Measurements from ENCODE around the gene PIWIL4.
"Not testable (repeated sequence)": the region's sequence is repeated elsewhere in the genome, so short reads cannot be mapped to it uniquely, and the experiment has no call there.

Gene PIWIL4

DNA sequence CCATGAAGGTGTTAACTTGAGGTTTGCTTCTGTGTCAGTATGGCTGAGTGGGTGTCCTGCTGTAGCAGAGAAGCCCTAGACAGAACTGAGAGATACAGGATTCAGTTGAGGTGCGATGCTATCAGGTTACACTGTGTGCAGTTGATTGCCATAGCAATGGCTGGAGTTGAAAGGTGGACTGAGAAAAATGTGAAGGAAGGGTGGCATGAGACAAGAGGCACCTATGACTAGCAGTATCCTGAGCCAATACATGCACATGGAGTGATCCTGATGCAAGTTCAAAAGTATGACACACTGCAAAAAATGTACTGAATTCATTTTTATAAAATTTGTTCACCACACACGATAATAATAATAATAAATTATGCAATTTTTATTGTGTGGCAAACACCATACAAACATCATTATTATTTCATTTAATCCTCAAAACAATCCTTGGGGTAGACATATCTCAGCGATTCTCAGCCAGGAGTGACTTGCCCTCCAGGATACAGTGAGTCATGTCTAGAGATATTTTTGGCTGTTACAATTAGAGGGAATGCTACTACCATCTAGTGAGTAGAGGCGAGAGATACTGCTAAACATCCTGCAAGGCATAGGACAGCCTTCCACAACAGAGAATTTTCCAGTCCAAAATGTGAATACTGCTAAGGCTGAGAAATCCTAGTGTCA lies 3.9 kb upstream of the PIWIL4 start:
- no peak for ATAC-seq
- H3K4me3 Mint-ChIP-seq, result no peak overlapping the region
- no peaks in the 10 kb centered on the region for H3K9me3 Mint-ChIP-seq
- H3K4me1 Mint-ChIP-seq, result no peaks in the 10 kb centered on the region
- H3K27ac Mint-ChIP-seq, result no peak overlapping the region
- H3K27me3 Mint-ChIP-seq, result no peaks in the 10 kb centered on the region
- no peaks in the 10 kb centered on the region for H3K36me3 Mint-ChIP-seq

DNA sequence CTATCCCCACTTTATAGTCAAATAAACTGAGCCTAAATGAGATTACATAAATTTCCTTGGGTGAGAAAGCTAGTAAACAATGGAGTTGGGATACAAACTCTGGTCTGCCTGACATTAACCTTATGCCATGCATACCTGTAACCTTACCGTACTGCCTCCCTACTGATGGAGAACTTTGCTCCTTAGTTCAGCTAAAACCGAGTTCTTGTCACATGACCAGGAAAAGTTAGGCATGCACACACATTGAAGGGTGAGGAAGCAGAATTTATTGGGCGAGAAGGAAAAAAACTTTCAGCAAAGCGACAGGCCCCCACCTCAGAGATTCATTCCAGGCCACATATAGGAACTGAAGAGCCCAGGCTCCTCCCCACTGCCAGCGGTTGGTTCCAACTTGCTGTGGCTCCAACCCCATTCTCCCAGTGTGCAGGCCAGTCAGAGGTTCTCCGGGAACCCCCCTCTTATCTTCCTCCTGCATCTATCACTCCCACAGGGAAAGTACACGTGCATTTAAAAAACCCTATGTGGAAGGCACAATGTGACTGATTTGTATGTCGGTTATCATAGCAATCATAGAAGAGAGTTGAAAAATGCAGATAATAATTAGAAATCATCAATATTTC lies 3.2 kb upstream of the PIWIL4 start:
- no peaks in the 10 kb centered on the region for H3K36me3 Mint-ChIP-seq
- no peaks in the 10 kb centered on the region for H3K9me3 Mint-ChIP-seq

DNA sequence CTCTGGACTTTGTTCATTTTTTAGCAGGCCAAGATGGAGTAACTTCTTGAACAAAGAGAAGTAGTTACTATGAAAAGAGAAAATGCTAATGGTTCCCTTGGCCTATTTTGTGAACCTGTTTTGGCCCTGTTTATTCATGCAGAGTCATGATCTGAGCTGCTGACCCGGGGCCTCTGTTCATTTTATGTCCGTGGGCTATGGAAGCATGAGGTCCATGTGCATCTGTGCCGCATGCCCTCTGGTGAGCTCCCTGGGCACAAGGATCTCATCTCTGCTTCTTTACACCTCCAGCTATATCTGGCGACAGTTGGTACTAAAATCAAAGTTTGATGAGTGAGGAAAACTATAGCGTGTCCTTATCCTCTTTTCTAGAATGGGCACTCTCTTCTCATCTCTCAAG lies 1.0 kb downstream of the PIWIL4 start:
- no peaks in the 10 kb centered on the region for H3K4me1 Mint-ChIP-seq
- H3K27me3 Mint-ChIP-seq, result no peaks in the 10 kb centered on the region
- no peak overlapping the region for H3K27ac Mint-ChIP-seq
- no peak for ATAC-seq
- H3K36me3 Mint-ChIP-seq, result no peaks in the 10 kb centered on the region
- H3K9me3 Mint-ChIP-seq, result peaks cover 3% of the 10 kb centered on the region
- no peak overlapping the region for H3K4me3 Mint-ChIP-seq

More for the DNA sequence above, 3.2 kb upstream of the PIWIL4 start:
- H3K4me3 Mint-ChIP-seq, result no peak overlapping the region
- no peaks in the 10 kb centered on the region for H3K4me1 Mint-ChIP-seq
- ATAC-seq, result no peak
- H3K27me3 Mint-ChIP-seq, result no peaks in the 10 kb centered on the region
- no peak overlapping the region for H3K27ac Mint-ChIP-seq

DNA sequence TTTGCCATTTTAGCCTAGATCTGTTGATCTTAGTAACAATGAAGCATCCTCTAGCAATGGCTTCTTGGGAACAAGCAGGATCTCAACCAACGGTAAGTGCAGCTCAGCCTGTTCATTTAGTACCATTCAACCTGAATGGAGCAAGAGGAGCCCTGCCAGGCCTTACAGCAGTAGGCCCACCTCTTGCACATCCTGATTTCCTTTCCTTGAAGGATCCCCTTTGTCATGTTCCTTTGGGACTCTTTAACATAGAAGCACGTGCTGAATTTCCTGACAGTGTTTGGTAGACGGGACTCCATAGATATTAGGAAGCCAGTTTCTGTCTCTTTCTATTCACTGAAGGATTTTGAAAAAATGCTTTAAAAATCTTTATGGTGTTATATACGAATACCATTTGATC lies 1.5 kb downstream of the PIWIL4 start:
- no peaks in the 10 kb centered on the region for H3K27me3 Mint-ChIP-seq
- ATAC-seq, result no peak
- no peak overlapping the region for H3K27ac Mint-ChIP-seq
- no peaks in the 10 kb centered on the region for H3K4me1 Mint-ChIP-seq
- H3K4me3 Mint-ChIP-seq, result no peak overlapping the region
- peaks cover 3% of the 10 kb centered on the region for H3K9me3 Mint-ChIP-seq
- H3K36me3 Mint-ChIP-seq, result no peaks in the 10 kb centered on the region

DNA sequence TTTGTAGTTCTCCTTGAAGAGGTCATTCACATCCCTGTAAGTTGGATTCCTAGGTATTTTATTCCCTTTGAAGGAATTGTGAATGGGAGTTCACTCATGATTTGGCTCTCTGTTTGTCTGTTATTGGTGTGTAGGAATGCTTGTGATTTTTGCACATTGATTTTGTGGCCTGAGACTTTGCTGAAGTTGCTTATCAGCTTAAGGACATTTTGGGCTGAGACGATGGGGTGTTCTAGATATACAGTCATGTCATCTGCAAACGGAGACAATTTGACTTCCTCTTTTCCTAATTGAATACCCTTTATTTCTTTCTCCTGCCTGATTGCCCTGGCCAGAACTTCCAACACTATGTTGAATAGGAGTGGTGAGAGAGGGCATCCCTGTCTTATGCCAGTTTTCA lies 5.8 kb downstream of the PIWIL4 start:
- not testable (repeated sequence) for H3K4me3 Mint-ChIP-seq, H3K4me1 Mint-ChIP-seq, H3K27me3 Mint-ChIP-seq, H3K27ac Mint-ChIP-seq, H3K36me3 Mint-ChIP-seq, H3K9me3 Mint-ChIP-seq, ATAC-seq

DNA sequence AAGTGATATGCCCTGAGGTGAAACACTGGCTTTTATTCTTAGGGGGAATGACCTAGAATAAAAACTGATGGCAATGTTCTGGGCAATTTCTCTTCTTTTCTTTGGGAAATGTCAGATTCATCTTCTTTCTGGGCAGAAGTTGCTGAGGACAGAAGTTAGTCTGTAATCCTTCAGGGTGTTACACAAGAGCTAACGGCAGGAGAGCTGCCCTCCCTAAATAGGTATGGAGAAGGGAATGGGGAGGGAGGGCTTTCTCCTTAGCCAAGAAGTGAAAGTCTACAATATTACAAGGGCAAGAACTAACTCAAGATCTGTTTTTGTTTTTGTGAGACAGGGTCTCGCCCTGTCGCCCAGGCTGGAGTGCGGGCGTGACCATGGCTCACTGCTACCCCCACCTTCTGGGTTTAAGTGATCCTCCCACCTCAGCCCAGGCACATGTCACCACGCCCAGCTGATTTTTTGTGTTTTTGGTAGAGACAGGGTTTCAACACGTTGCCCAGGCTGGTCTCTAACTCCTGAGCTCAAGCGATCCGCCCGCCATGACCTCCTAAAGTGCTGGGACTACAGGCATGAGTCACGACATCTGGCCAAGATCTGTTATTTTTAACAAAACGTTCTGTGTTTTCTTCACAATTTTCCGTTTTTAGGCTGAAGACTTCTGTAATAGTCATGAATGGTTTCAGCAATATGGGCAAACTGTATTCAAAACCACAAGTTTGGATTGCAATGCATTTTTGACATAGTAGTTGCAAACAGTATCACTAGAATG lies 7.2 kb downstream of the PIWIL4 start:
- Mint-ChIP-seq H3K9me3 (peaks cover 3% of the 10 kb centered on the region), H3K27ac (no peak overlapping the region), H3K27me3 (no peaks in the 10 kb centered on the region), H3K4me1 (no peaks in the 10 kb centered on the region), H3K4me3 (no peak overlapping the region), H3K36me3 (no peaks in the 10 kb centered on the region)
- ATAC-seq, result no peak

DNA sequence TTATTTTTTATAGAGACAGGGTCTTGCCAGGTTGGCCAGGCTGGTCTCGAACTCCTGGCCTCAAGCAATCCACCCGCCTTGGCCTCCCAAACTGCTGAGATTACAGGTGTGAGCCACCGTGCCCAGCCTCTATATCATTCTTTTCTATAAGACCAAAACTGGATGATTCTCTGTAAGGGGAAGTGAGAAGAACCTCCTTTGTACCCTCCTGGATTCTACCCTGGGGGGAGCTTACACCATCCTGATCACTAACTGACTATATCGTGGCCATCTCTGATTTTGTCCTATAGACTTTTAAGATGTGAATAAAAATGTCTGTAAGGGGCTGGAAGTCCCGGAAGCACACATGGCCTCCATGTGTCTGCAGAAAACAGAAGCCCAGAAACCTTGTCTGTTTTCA lies 9.1 kb downstream of the PIWIL4 start:
- Mint-ChIP-seq H3K27me3 (no peaks in the 10 kb centered on the region), H3K4me1 (peaks cover 5% of the 10 kb centered on the region), H3K36me3 (no peaks in the 10 kb centered on the region), H3K27ac (no peak overlapping the region), H3K4me3 (no peak overlapping the region), H3K9me3 (peaks cover 3% of the 10 kb centered on the region)
- no peak for ATAC-seq

DNA sequence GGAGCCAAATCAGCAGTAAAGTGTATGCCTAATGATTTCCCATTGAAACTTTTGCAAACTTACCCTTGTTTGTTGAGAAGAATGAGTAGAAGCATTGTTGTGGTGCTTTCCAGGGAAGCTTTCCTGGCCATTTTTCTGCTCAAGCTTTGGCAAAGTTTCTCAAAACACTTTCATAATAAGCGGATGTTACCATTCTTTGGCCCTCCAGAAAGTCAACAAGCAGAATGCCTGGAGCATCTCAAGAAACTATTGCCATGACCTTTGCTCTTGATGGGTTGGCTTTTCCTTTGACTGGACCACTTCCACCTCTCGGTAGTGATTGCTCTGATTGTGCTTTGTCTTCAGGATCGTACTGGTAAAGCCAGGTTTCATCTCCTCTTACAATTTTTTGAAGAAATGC lies 10.7 kb downstream of the PIWIL4 start:
- Mint-ChIP-seq H3K4me1 (peaks cover 14% of the 10 kb centered on the region), H3K9me3 (peaks cover 2% of the 10 kb centered on the region), H3K27ac (no peak overlapping the region), H3K36me3 (no peaks in the 10 kb centered on the region), H3K27me3 (no peaks in the 10 kb centered on the region), H3K4me3 (no peak overlapping the region)
- ATAC-seq, result no peak

DNA sequence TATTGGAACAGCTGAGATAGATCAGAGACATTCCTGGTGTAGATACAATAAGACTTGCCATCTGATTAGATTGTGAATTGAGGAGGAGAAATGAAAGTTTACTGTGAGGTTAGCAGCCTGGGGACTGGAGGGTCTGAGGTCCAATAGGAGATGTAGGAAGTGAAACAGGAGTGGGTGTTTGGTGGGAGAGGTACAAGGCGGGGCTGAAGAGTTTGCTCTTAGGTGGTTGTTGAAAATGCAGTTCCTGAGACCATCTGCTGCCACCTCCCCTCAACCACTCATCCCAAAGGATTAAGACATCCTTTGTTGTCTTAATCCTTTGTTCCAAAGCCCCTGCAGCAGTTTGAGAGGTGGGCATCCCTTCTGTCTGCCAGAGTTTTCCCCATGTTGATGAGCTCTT lies 14.8 kb downstream of the PIWIL4 start:
- no peaks in the 10 kb centered on the region for H3K36me3 Mint-ChIP-seq
- ATAC-seq, result peak; percentile 79

DNA sequence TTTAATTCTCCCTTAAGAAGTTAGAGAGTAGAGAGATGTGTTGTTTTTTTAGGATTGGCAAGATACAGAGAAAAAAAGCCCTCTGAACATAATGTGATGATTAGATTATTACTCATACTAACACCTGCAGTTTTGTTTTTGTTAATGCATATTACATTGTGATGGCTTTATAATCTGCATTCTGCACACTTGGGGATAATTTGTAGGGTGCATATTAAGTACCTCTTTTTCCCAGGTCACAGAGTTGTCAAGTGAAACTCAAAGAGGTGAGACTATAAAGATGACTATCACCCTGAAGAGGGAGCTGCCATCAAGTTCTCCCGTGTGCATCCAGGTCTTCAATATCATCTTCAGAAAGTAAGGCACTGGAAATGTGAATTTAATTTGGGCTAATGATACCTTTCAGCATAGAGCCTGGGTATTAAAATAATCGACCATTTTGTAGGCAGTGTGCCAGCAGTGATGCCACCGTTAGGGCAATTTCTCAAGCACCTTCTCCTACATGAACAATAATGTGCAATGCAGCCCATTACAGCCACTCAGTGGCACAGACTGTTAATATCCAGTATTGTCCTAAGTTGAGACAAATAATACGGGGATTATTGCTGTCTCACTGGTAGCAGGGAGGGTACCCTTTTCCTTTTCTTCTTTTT lies 16.2 kb downstream of the PIWIL4 start:
- H3K4me3 Mint-ChIP-seq, result no peak overlapping the region
- peaks cover 21% of the 10 kb centered on the region for H3K4me1 Mint-ChIP-seq
- H3K27me3 Mint-ChIP-seq, result no peaks in the 10 kb centered on the region
- ATAC-seq, result no peak
- no peaks in the 10 kb centered on the region for H3K9me3 Mint-ChIP-seq
- peak overlapping the region; percentile 26 for H3K27ac Mint-ChIP-seq
- H3K36me3 Mint-ChIP-seq, result no peaks in the 10 kb centered on the region

More for the DNA sequence above, 14.8 kb downstream of the PIWIL4 start:
- Mint-ChIP-seq H3K27me3 (no peaks in the 10 kb centered on the region), H3K4me1 (peaks cover 21% of the 10 kb centered on the region), H3K9me3 (no peaks in the 10 kb centered on the region), H3K4me3 (no peak overlapping the region), H3K27ac (no peak overlapping the region)

DNA sequence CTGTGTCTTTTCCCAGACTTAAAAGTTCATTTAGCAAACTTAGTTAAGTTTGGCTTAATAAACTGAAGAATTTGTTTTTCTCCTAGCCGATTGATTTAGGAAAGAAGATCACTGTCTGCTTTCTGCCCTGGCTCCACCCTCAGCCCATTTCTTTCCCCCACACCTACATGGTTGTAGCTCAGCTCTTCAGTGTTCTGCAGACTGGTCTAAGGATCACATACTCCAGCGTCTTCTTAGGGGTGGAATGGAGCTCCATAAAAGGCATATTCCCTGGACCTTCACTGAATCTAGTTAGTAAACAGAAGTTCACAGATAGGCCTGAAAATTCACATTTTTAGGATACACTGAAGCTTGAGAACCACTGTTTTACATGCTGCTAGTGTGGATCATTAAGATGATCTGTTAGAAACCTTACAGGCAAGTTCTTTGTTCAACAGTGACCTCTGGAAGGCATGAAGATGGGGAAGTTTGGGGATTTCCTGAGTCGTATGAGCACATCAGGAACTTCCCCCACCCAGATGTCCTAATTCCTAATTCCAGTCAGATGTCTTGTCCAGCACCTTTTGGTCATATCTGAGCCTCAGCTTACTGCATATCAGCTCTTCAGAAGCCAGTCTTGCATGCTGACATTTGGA lies 16.8 kb downstream of the PIWIL4 start:
- Mint-ChIP-seq H3K27ac (peak overlapping the region; percentile 26), H3K4me1 (peaks cover 21% of the 10 kb centered on the region), H3K4me3 (peak overlapping the region; percentile 0), H3K36me3 (no peaks in the 10 kb centered on the region), H3K9me3 (no peaks in the 10 kb centered on the region), H3K27me3 (no peaks in the 10 kb centered on the region)
- peak; percentile 42 for ATAC-seq

DNA sequence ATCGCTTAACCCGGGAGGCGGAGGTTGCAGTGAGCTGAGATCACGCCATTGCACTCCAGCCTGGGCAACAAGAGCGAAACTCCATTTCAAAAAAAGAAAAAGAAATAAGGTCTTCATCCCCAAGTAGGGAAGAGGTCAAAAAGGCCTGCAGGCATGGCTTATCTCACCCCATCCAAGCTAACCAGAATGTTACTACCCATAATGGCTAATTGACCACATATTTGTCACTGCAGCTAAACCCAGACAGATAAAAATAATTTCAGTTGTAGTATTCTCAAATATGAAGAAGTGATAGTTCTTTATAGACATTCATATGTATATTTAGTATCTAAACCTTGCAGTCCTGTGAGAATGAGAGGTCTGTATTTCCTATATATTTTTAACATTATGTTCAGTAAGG lies 17.8 kb downstream of the PIWIL4 start:
- H3K9me3 Mint-ChIP-seq, result no peaks in the 10 kb centered on the region
- no peak overlapping the region for H3K4me3 Mint-ChIP-seq
- H3K27me3 Mint-ChIP-seq, result no peaks in the 10 kb centered on the region
- no peaks in the 10 kb centered on the region for H3K36me3 Mint-ChIP-seq
- H3K27ac Mint-ChIP-seq, result no peak overlapping the region
- peaks cover 21% of the 10 kb centered on the region for H3K4me1 Mint-ChIP-seq
- ATAC-seq, result no peak

DNA sequence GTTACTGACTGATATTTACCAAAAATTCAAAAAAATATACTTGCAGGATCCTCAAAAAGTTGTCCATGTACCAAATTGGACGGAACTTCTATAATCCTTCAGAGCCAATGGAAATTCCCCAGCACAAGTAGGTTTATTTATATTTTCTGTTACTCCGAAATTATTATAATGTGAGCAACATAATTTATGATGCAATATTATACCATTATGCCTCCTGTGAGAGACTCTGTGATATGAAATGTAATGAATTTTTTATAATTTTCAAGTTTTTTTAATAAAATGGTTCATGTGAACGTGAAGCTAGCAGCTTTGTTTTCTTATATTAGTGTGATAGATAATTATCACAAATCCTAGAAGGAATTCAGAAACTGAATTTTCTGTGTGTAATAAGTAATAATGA lies 18.2 kb downstream of the PIWIL4 start:
- Mint-ChIP-seq H3K27me3 (no peaks in the 10 kb centered on the region), H3K9me3 (no peaks in the 10 kb centered on the region), H3K4me1 (peaks cover 21% of the 10 kb centered on the region), H3K4me3 (no peak overlapping the region), H3K27ac (no peak overlapping the region), H3K36me3 (no peaks in the 10 kb centered on the region)
- ATAC-seq, result no peak

DNA sequence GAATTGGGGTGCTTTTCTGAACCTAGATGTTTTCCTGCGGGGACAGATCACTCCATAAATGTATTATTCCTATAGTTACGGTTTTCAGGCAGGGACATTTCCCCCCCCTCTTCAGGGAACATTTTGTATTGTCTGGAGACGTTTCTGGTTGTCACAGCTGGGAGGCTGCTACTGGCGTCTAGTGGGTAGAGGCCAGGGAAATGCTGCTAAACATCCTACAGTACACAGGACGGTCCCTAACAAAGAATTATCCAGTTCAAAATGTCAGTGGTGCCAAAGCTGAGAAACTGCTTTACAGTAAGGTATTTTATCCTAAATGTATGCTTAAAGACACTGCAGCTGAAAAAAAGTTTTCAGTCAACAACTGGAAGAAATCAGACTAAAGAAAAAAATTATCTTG lies 19.4 kb downstream of the PIWIL4 start:
- Mint-ChIP-seq H3K36me3 (no peaks in the 10 kb centered on the region), H3K27me3 (no peaks in the 10 kb centered on the region), H3K27ac (no peak overlapping the region), H3K4me1 (peaks cover 14% of the 10 kb centered on the region), H3K4me3 (no peak overlapping the region), H3K9me3 (no peaks in the 10 kb centered on the region)
- no peak for ATAC-seq

DNA sequence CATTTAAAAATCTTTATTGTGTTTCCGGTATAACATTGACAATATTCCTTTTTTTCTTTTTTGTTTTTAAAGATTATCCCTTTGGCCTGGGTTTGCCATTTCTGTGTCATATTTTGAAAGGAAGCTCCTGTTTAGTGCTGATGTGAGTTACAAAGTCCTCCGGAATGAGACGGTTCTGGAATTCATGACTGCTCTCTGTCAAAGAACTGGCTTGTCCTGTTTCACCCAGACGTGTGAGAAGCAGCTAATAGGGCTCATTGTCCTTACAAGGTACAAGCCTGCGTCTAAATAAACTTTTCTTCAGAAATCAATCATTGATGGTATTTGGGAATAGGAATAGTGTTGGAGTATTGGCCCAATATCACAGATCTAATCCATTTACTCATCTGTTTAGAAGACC lies 19.8 kb downstream of the PIWIL4 start:
- Mint-ChIP-seq H3K4me1 (peaks cover 9% of the 10 kb centered on the region), H3K27ac (no peak overlapping the region), H3K4me3 (no peak overlapping the region), H3K9me3 (no peaks in the 10 kb centered on the region), H3K27me3 (no peaks in the 10 kb centered on the region), H3K36me3 (no peaks in the 10 kb centered on the region)
- ATAC-seq, result no peak

Data from stimulated activated memory B cell treated with anti-CD40 and anti-IgM and Interleukin-4, amounts not matched to agents 10 μg/mL and 1 μg/mL and 100 μg/mL, for 72 hours (primary cell).